Neuronal stem cell (in vitro differentiated cells): ENCODE results near the gene TTC28.

ENCODE experiments used
- DNase-seq: peaks from one replicate; pipeline ENCODE4 v3.0.0-alpha.2; 2013; ENCODE audit warnings: low spot score
- H2AFZ ChIP-seq: one replicate; pipeline ENCODE4 v1.6.1; 2013; ENCODE audit warnings: mild to moderate bottlenecking, low read length, inconsistent platforms
- H2AK5ac ChIP-seq: 2 replicates; pipeline ENCODE4 v1.6.1; 2013; ENCODE audit warnings: low read depth, mild to moderate bottlenecking, inconsistent platforms, low read length, moderate library complexity, mixed read lengths
- H2BK120ac ChIP-seq: 2 replicates; pipeline ENCODE4 v1.6.1; 2013; ENCODE audit warnings: low read depth, mild to moderate bottlenecking, inconsistent platforms, low read length, moderate library complexity, mixed read lengths
- H2BK12ac ChIP-seq: one replicate; pipeline ENCODE4 v1.6.1; 2013; ENCODE audit warnings: low read length, inconsistent platforms
- H2BK15ac ChIP-seq: 2 replicates; pipeline ENCODE4 v1.6.1; 2013; ENCODE audit warnings: mild to moderate bottlenecking, low read length, inconsistent platforms, mixed read lengths
- H2BK5ac ChIP-seq: one replicate; pipeline ENCODE4 v1.6.1; 2013; ENCODE audit warnings: inconsistent platforms, mild to moderate bottlenecking, low read length, moderate library complexity
- H3K14ac ChIP-seq: one replicate; pipeline ENCODE4 v1.6.1; 2013; ENCODE audit warnings: low read length, inconsistent platforms
- H3K18ac ChIP-seq: 2 replicates; pipeline ENCODE4 v1.6.1; 2013; ENCODE audit warnings: low read length, inconsistent platforms
- H3K23ac ChIP-seq: 2 replicates; pipeline ENCODE4 v1.6.1; 2013; ENCODE audit warnings: low read depth, mild to moderate bottlenecking, mixed read lengths, low read length, inconsistent platforms; ENCODE audit not compliant: poor library complexity
- H3K27ac ChIP-seq: replicated peaks from 3 replicates; pipeline ENCODE4 v1.5.1; 2013; ENCODE audit warnings: low read length, inconsistent platforms
- H3K27me3 ChIP-seq, 3 experiments: 2 replicates each; pipeline ENCODE4 v1.6.1; 2013; ENCODE audit warnings: low read length in 3 of 3, mild to moderate bottlenecking in 2 of 3, inconsistent platforms in 1 of 3, low read depth in 1 of 3, mixed read lengths in 1 of 3, moderate library complexity in 1 of 3; ENCODE audit not compliant: control insufficient read depth in 3 of 3, insufficient read depth in 3 of 3
- H3K36me3 ChIP-seq, 2 donors: replicated peaks in 1 of 2; 2 replicates each; pipeline ENCODE4 v1.6.1; 2013; ENCODE audit warnings: low read length in 2 of 2; ENCODE audit not compliant: control insufficient read depth in 2 of 2, insufficient read depth in 2 of 2
- H3K4ac ChIP-seq: 2 replicates; pipeline ENCODE4 v1.6.1; 2013; ENCODE audit warnings: inconsistent platforms, mild to moderate bottlenecking, low read length, moderate library complexity
- H3K4me1 ChIP-seq, 2 donors: 1 replicate in 1 of 2; 2 replicates in 1 of 2; pipeline ENCODE4 v1.6.1; 2013; ENCODE audit warnings: low read length in 2 of 2, low read depth in 1 of 2; ENCODE audit not compliant: control insufficient read depth in 2 of 2, insufficient read depth in 1 of 2
- H3K4me2 ChIP-seq: one replicate; pipeline ENCODE4 v1.6.1; 2013; ENCODE audit warnings: mild to moderate bottlenecking, low read length, inconsistent platforms; ENCODE audit not compliant: insufficient read depth, poor library complexity, severe bottlenecking
- H3K4me3 ChIP-seq, 2 donors: 2 replicates each; pipeline ENCODE4 v1.5.1; 2013; ENCODE audit warnings: low read length in 2 of 2, mild to moderate bottlenecking in 2 of 2, inconsistent platforms in 1 of 2, moderate library complexity in 1 of 2
- H3K79me1 ChIP-seq: one replicate; pipeline ENCODE4 v1.6.1; 2013; ENCODE audit warnings: low read depth, mild to moderate bottlenecking, inconsistent platforms, low read length, moderate library complexity
- H3K9ac ChIP-seq: one replicate; pipeline ENCODE4 v1.6.1; 2013; ENCODE audit warnings: mild to moderate bottlenecking, low read depth, low read length, inconsistent platforms; ENCODE audit not compliant: poor library complexity
- H3K9me3 ChIP-seq, 2 donors: replicated peaks in 1 of 2; 2 replicates each; pipeline versions ENCODE3 to v1.6.1; 2013; ENCODE audit warnings: low read length in 2 of 2, mild to moderate bottlenecking in 2 of 2, inconsistent platforms in 1 of 2, low read depth in 1 of 2, mixed read lengths in 1 of 2, moderate library complexity in 1 of 2; ENCODE audit not compliant: control insufficient read depth in 2 of 2, insufficient read depth in 1 of 2
- H4K8ac ChIP-seq: one replicate; pipeline ENCODE4 v1.6.1; 2013; ENCODE audit warnings: low read depth, mild to moderate bottlenecking, inconsistent platforms, low read length, moderate library complexity
- H4K91ac ChIP-seq: one replicate; pipeline ENCODE4 v1.6.1; 2013; ENCODE audit warnings: low read length, low read depth, mild to moderate bottlenecking, inconsistent platforms; ENCODE audit not compliant: poor library complexity
- WGBS, 2 donors: extraction: QIAGEN DNeasy Blood & Tissue Kit; methylation state at CpG; one replicate each; pipeline ENCODE4 v1.1.7; 2013; ENCODE audit warnings: missing lambda C conversion rate in 2 of 2, mixed read lengths in 1 of 2; ENCODE audit not compliant: insufficient read length in 2 of 2, insufficient replicate concordance in 1 of 2; ENCODE audit errors: extremely low coverage in 2 of 2; 5-methylcytosine and 5-hydroxymethylcytosine counted together

The TTC28 gene

GRCh38 chr22:27976586-27976985 is 703.1 kb downstream of the TTC28 start:
- H3K9me3 ChIP-seq = peaks cover 0 to 7% of the 10 kb centered on the region in 2 donors
- H3K36me3 ChIP-seq = peaks cover 0 to 43% of the 10 kb centered on the region in 2 donors
- no peak overlapping the region for H2AK5ac ChIP-seq
- no peaks in the 10 kb centered on the region for H3K27me3 ChIP-seq
- H3K14ac ChIP-seq = no peak overlapping the region
- no peak overlapping the region for H3K4me2 ChIP-seq
- no peak for DNase-seq
- no peak overlapping the region for H2AFZ ChIP-seq
- peaks cover 2% of the 10 kb centered on the region for H3K79me1 ChIP-seq
- H3K27ac ChIP-seq = no peak overlapping the region
- H3K4me3 ChIP-seq = no peak overlapping the region
- no peak overlapping the region for H4K8ac ChIP-seq
- no CpG with 5 or more reads among the region's 3 CpGs for WGBS, 2 donors
- H2BK5ac ChIP-seq = no peak overlapping the region
- no peak overlapping the region for H3K23ac ChIP-seq
- no peak overlapping the region for H3K9ac ChIP-seq
- H3K4ac ChIP-seq = no peak overlapping the region
- H3K4me1 ChIP-seq = peaks cover 7 to 8% of the 10 kb centered on the region in 2 donors
- H2BK15ac ChIP-seq = no peak overlapping the region
- H4K91ac ChIP-seq = no peak overlapping the region
- no peak overlapping the region for H2BK12ac ChIP-seq
- H2BK120ac ChIP-seq = no peak overlapping the region
- no peak overlapping the region for H3K18ac ChIP-seq

- no peak for DNase-seq
- Histone ChIP-seq H3K14ac (no peak overlapping the region), H3K4me2 (no peak overlapping the region), H3K79me1 (peaks cover 2% of the 10 kb centered on the region), H4K91ac (no peak overlapping the region), H3K9ac (no peak overlapping the region), H4K8ac (no peak overlapping the region), H3K36me3 (peaks cover 0 to 36% of the 10 kb centered on the region in 2 donors), H3K4ac (no peak overlapping the region), H2AK5ac (no peak overlapping the region), H2BK120ac (no peak overlapping the region), H3K4me1 (peaks cover 5 to 7% of the 10 kb centered on the region in 2 donors), H3K9me3 (peaks cover 0 to 7% of the 10 kb centered on the region in 2 donors), H3K18ac (peak overlapping the region; percentile 74), H2BK15ac (no peak overlapping the region), H3K4me3 (no peak overlapping the region), H2BK5ac (no peak overlapping the region), H2BK12ac (no peak overlapping the region), H3K27me3 (no peaks in the 10 kb centered on the region), H2AFZ (no peak overlapping the region), H3K27ac (no peak overlapping the region), H3K23ac (no peak overlapping the region)
- WGBS, 2 donors = no CpG with 5 or more reads among the region's 16 CpGs
Observed at GRCh38 chr22:27975381-27976013, 704.1 kb downstream of the TTC28 start.

- Histone ChIP-seq H3K4ac (no peak overlapping the region), H4K8ac (no peak overlapping the region), H3K79me1 (peaks cover 2% of the 10 kb centered on the region), H2BK15ac (no peak overlapping the region), H2AFZ (no peak overlapping the region), H3K14ac (no peak overlapping the region), H2BK120ac (no peak overlapping the region), H2BK5ac (no peak overlapping the region), H3K4me1 (peaks cover 5 to 7% of the 10 kb centered on the region in 2 donors), H3K27me3 (no peaks in the 10 kb centered on the region), H2BK12ac (no peak overlapping the region), H3K9ac (no peak overlapping the region), H4K91ac (no peak overlapping the region), H3K18ac (no peak overlapping the region), H3K36me3 (peaks cover 0 to 20% of the 10 kb centered on the region in 2 donors), H2AK5ac (no peak overlapping the region), H3K27ac (peak overlapping the region; percentile 80), H3K9me3 (peaks cover 0 to 10% of the 10 kb centered on the region in 2 donors), H3K23ac (no peak overlapping the region), H3K4me2 (peak overlapping the region; percentile 56), H3K4me3 (no peak overlapping the region)
- WGBS, 2 donors = no CpG with 5 or more reads among the region's 1 CpG
- DNase-seq = peak; percentile 44
Observed at GRCh38 chr22:27973846-27974245, 705.8 kb downstream of the TTC28 start.

GRCh38 chr22:27972732-27973698 is 706.6 kb downstream of the TTC28 start:
- Histone ChIP-seq H3K4me1 (peaks cover 5 to 7% of the 10 kb centered on the region in 2 donors), H3K23ac (no peak overlapping the region), H3K27me3 (no peaks in the 10 kb centered on the region), H3K4me3 (no peak overlapping the region), H2AK5ac (no peak overlapping the region), H3K14ac (no peak overlapping the region), H3K36me3 (peaks cover 0 to 12% of the 10 kb centered on the region in 2 donors), H3K9me3 (peaks cover 0 to 10% of the 10 kb centered on the region in 2 donors), H3K79me1 (peaks cover 2% of the 10 kb centered on the region), H2AFZ (no peak overlapping the region), H2BK15ac (no peak overlapping the region), H2BK12ac (no peak overlapping the region), H2BK120ac (no peak overlapping the region), H4K8ac (no peak overlapping the region), H3K9ac (no peak overlapping the region), H3K4me2 (no peak overlapping the region), H3K27ac (peak overlapping the region; percentile 62), H3K4ac (no peak overlapping the region), H3K18ac (peak overlapping the region; percentile 22), H2BK5ac (no peak overlapping the region), H4K91ac (no peak overlapping the region)
- no CpG with 5 or more reads among the region's 9 CpGs for WGBS, 2 donors
- DNase-seq = no peak
